OCI-LY1 (cell line): ENCODE data around the gene EPYC.

Experiments
- EZH2 ChIP-seq: fragments of 200-600 bp; sonication (generic), shearing (Covaris generic); IDR thresholded peaks from 2 replicates; pipeline ENCODE4 v1.8.0; 2017; ENCODE audit warnings: borderline replicate concordance, mixed run types, mild to moderate bottlenecking, antibody characterized with exemption, low read length, moderate library complexity, mixed read lengths
- TF ChIP-seq, protein P1 (sequence below): fragments of 200-600 bp; sonication (generic), shearing (Covaris generic); IDR thresholded peaks from 2 replicates; pipeline ENCODE4 v1.5.1; 2017; ENCODE audit warnings: mild to moderate bottlenecking, antibody characterized with exemption, low read length, moderate library complexity, mixed read lengths

DNA sequence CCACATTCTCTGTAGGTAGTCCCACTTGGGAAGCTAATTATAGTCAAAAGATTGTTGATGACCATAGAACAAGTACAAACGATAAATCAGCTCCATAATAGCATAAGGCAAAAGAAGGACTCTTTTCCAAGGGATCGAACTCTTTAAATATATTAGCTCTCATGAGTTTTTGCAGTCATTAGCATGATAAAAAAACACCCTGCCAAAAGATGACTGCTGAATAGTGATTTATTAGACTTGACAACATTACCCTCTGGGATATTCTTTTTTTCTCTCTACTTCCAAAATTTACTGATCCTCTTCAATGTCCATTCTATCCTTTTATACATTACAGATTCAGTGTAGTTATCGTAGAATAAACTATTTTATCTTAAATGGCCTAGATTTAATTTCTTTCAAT is 14.2 kb downstream of the EPYC start:
- TF ChIP-seq, protein P1, sequence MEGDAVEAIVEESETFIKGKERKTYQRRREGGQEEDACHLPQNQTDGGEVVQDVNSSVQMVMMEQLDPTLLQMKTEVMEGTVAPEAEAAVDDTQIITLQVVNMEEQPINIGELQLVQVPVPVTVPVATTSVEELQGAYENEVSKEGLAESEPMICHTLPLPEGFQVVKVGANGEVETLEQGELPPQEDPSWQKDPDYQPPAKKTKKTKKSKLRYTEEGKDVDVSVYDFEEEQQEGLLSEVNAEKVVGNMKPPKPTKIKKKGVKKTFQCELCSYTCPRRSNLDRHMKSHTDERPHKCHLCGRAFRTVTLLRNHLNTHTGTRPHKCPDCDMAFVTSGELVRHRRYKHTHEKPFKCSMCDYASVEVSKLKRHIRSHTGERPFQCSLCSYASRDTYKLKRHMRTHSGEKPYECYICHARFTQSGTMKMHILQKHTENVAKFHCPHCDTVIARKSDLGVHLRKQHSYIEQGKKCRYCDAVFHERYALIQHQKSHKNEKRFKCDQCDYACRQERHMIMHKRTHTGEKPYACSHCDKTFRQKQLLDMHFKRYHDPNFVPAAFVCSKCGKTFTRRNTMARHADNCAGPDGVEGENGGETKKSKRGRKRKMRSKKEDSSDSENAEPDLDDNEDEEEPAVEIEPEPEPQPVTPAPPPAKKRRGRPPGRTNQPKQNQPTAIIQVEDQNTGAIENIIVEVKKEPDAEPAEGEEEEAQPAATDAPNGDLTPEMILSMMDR: no peak
- TF ChIP-seq EZH2: no peak
